ENCODE results near the gene TBX10. TPM values are rescaled to one million over a fixed set of nuclear protein-coding genes. Genes with fewer than 3 reads are reported as not detected.

TBX10 gene
- total and polyA plus RNA-seq, 7 donors, result 0.01 TPM; not detected in 6

DNA sequence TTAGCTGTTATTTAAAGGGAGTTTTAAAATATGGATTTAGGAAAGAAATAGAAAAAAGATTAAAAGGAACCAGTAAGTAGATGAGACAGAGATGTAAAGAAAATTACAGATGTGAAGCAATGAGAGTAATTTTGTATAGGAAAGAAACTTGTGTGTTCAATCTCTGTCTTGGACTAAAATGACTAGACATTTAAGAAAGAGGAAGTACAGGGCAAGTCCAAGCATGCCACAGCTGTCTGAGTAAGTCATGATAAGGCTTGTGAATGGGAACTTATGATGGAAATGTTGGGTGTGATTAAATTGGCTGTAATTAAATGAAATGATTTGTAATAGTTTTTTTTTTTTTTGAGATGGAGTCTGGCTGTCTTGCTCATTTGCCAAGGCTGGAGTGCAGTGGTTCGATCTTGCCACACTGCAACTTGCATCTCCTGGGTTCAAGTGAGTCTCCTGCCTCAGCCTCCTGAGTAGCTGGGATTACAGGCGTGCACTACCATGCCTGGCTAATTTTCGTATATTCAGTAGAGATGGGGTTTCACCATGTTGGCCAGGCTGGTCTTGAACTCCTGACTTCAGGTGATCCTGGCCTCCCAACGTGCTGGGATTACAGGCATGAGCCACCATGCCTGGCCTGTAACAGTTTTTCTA is 16.8 kb upstream of the TBX10 start:
- Histone ChIP-seq H3K27ac (no peak overlapping the region), H3K36me3 (ENCODE audit: insufficient read depth in 1 of 2, low read depth in 1 of 2) (no peaks in the 10 kb centered on the region), H3K9me3 (no peaks in the 10 kb centered on the region), H3K4me1 (no peaks in the 10 kb centered on the region), H3K27me3 (ENCODE audit: insufficient read depth in 3 of 3, low read length in 2 of 3) (no peaks in the 10 kb centered on the region), H3K4me3 (no peak overlapping the region)
- TF ChIP-seq, protein P1, sequence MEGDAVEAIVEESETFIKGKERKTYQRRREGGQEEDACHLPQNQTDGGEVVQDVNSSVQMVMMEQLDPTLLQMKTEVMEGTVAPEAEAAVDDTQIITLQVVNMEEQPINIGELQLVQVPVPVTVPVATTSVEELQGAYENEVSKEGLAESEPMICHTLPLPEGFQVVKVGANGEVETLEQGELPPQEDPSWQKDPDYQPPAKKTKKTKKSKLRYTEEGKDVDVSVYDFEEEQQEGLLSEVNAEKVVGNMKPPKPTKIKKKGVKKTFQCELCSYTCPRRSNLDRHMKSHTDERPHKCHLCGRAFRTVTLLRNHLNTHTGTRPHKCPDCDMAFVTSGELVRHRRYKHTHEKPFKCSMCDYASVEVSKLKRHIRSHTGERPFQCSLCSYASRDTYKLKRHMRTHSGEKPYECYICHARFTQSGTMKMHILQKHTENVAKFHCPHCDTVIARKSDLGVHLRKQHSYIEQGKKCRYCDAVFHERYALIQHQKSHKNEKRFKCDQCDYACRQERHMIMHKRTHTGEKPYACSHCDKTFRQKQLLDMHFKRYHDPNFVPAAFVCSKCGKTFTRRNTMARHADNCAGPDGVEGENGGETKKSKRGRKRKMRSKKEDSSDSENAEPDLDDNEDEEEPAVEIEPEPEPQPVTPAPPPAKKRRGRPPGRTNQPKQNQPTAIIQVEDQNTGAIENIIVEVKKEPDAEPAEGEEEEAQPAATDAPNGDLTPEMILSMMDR (IDR thresholded peaks at IDR 0.05), result no peak
- intact Hi-C loops (cut with DNase I), result loop anchor here (5.0 kb wide), 2 partner anchors 39 to 84 kb away; no protein-coding TSS in a partner anchor
- DNase-seq, result no peak
- ATAC-seq, result no peak
- 93 to 96% (median 95%) methylated on average over 4 of the region's 4 CpGs for WGBS, 3 donors

GRCh38 chr11:67654225-67654624 is 14.7 kb upstream of the TBX10 start:
- no peak overlapping the region for H3K27ac ChIP-seq
- ATAC-seq (no peak), DNase-seq (no peak)
- H3K36me3 ChIP-seq (ENCODE audit: insufficient read depth in 1 of 2, low read depth in 1 of 2), result no peaks in the 10 kb centered on the region
- TF ChIP-seq, protein P1 (IDR thresholded peaks at IDR 0.05), result no peak
- intact Hi-C loops (cut with DNase I), result no loop called here
- 61 to 63% (median 62%) methylated on average over 9 of the region's 9 CpGs for WGBS, 3 donors
- no peaks in the 10 kb centered on the region for H3K4me1 ChIP-seq
- peaks cover 0 to 15% (median 4%) of the 10 kb centered on the region in 3 donors for H3K27me3 ChIP-seq (ENCODE audit: insufficient read depth in 3 of 3, low read length in 2 of 3)
- H3K9me3 ChIP-seq, result no peaks in the 10 kb centered on the region
- no peak overlapping the region for H3K4me3 ChIP-seq

DNA sequence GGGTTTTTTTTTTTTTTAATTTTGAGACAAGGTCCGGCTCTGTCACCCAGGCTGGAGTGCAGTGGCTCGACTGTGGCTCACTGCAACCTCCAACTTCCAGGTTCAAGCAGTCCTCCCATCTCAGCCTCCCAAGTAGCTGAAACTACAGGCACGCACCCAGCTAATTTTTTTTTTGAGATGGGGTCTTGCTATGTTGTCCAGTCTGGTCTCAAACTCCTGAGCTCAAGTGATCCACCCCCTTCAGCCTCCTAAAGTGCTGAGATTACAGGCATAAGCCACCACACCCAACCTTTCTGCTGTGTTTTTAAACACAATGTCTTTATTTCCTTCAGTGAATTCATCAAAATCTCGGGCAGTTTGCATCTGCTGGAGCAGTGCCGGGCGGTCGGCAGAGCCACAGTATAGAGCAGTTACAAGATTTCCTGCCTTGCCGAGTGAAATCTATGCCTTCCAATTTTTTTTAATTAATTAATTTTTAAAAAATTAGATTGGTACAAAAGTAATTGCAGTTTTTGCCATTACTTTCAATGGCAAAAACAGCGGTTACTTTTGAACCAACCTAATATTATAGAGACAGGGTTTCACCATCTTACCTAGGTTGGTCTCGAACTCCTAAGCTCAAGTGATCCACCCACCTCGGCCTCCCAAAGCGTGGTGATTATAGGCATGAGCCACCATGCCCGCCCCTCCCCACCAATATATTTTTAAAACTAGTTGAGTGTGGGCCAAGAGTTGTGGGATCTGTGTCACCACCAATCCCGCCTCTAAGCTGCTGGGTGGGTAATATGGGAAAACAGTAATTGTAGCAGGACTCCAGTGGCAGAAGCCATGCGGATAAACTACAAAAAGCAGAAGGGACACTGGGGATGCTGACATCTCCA is 13.6 kb upstream of the TBX10 start:
- DNase-seq (no peak), ATAC-seq (no peak)
- Histone ChIP-seq H3K4me1 (no peaks in the 10 kb centered on the region), H3K9me3 (no peaks in the 10 kb centered on the region), H3K4me3 (no peak overlapping the region), H3K27ac (no peak overlapping the region), H3K27me3 (ENCODE audit: insufficient read depth in 3 of 3, low read length in 2 of 3) (peaks cover 0 to 18% (median 4%) of the 10 kb centered on the region in 3 donors), H3K36me3 (ENCODE audit: insufficient read depth in 1 of 2, low read depth in 1 of 2) (no peaks in the 10 kb centered on the region)
- intact Hi-C loops (cut with DNase I), result no loop called here
- 75 to 79% (median 79%) methylated on average over 15 of the region's 15 CpGs for WGBS, 3 donors
- TF ChIP-seq, protein P1 (IDR thresholded peaks at IDR 0.05), result no peak

DNA sequence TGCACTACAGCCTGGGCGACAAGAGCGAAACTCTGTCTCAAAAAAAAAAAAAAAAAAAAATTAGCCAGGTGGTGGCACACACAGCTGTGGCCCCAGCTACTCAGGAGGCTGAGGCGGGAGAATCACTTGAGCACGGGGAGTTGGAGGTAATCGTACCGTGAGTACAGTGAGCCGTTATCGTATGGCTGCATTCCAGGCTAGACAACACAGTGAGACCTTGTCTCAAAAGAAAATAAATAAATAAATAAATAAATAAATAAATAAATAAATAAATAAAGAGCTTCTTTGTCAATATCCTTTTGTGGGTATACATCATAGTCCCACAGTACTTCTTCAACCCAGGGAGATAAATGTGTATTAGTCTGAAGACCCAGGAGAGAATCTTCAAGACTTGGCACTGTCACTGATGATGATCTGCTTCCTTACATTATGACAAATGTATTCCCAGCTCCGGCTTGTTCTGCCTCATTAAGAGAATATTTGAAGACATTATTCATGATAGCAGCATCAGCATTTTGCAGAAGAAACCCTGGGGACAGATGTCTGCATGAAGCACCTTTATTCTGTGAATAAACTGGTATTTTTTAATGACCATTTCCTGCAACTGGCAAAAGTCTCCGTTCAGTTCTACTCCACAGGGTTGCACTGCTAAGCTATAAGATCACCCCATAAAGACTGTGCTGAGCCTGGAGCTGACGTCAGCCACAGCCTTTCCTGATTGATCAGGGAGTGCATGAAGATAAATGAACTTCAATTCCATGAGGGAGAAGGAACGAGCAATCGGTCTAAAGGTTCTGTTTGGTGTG is 12.6 kb upstream of the TBX10 start:
- Histone ChIP-seq H3K9me3 (no peaks in the 10 kb centered on the region), H3K4me3 (no peak overlapping the region), H3K4me1 (no peaks in the 10 kb centered on the region), H3K27ac (no peak overlapping the region), H3K27me3 (ENCODE audit: insufficient read depth in 3 of 3, low read length in 2 of 3) (peaks cover 0 to 21% (median 4%) of the 10 kb centered on the region in 3 donors), H3K36me3 (ENCODE audit: insufficient read depth in 1 of 2, low read depth in 1 of 2) (no peaks in the 10 kb centered on the region)
- TF ChIP-seq, protein P1 (IDR thresholded peaks at IDR 0.05), result no peak
- DNase-seq (no peak), ATAC-seq (no peak)
- WGBS, 3 donors, result 36 to 38% (median 37%) methylated on average over 13 of the region's 13 CpGs
- intact Hi-C loops (cut with DNase I), result no loop called here

All from psoas muscle (tissue), 8 donors.